Activated T-helper 1 cell treated with anti-CD3 and anti-CD28 coated beads, Interleukin-12 subunit alpha, Interleukin-12 subunit beta, Interleukin-2, Interleukin-4 antibody, amounts not matched to agents 30 ng/mL and 10 ng/mL and 1 ng/mL, durations not matched to agents 14 hours and 24 hours and 36 hours (primary cell): ENCODE measurements around the gene ANO8. TPM values are rescaled to one million over a fixed set of nuclear protein-coding genes. Genes with fewer than 3 reads are reported as not detected.

Experiments
- DNase-seq: peaks from one replicate; pipeline ENCODE4 v3.0.0; 2021; ENCODE audit warnings: low spot score
- H3K27ac Mint-ChIP-seq: one replicate; pipeline ENCODE4 v1.8.0; 2021; ENCODE audit warnings: mild to moderate bottlenecking, mixed read lengths
- H3K27me3 Mint-ChIP-seq: one replicate; pipeline ENCODE4 v1.8.0; 2022; ENCODE audit warnings: mild to moderate bottlenecking, moderate library complexity, mixed read lengths; ENCODE audit not compliant: insufficient read depth
- H3K36me3 Mint-ChIP-seq: one replicate; pipeline ENCODE4 v1.8.0; 2021; ENCODE audit warnings: low read depth, mixed read lengths
- H3K4me1 Mint-ChIP-seq: one replicate; pipeline ENCODE4 v1.8.0; 2021; ENCODE audit warnings: low read depth, mixed read lengths
- H3K4me3 Mint-ChIP-seq: one replicate; pipeline ENCODE4 v1.8.0; 2021; ENCODE audit warnings: mild to moderate bottlenecking, moderate library complexity, mixed read lengths
- H3K9me3 Mint-ChIP-seq: one replicate; pipeline ENCODE4 v1.8.0; 2021; ENCODE audit warnings: mixed read lengths
- intact Hi-C: fragments of 100-400 bp; cut with micrococcal nuclease; formaldehyde crosslinking; loops from one replicate; pipeline ENCODE4 v1.15.1; 2024
- total RNA-seq: library from RNA; stranded (reverse); gene quantifications from 2 replicates; pipeline ENCODE4 v1.2.3, GENCODE V29; 2022

ANO8 gene
- total RNA-seq, 1 donor from 2014 or later: 6.6 TPM

GRCh38 chr19:17321655-17322489 is 12.8 kb downstream of the ANO8 start:
- Mint-ChIP-seq H3K4me3 (no peak overlapping the region), H3K36me3 (peaks cover 11% of the 10 kb centered on the region)
- no peak for DNase-seq

GRCh38 chr19:17320435-17320834 is 14.2 kb downstream of the ANO8 start:
- Mint-ChIP-seq H3K4me3 (no peak overlapping the region), H3K36me3 (peaks cover 18% of the 10 kb centered on the region), H3K9me3 (no peaks in the 10 kb centered on the region), H3K27ac (no peak overlapping the region), H3K27me3 (no peaks in the 10 kb centered on the region), H3K4me1 (peaks cover 6% of the 10 kb centered on the region)
- intact Hi-C loops: no loop called here
- DNase-seq: no peak

More at GRCh38 chr19:17321655-17322489, 12.8 kb downstream of the ANO8 start:
- Mint-ChIP-seq H3K27ac (no peak overlapping the region), H3K9me3 (no peaks in the 10 kb centered on the region), H3K4me1 (no peaks in the 10 kb centered on the region), H3K27me3 (no peaks in the 10 kb centered on the region)
- intact Hi-C loops: no loop called here

- Mint-ChIP-seq H3K27me3 (no peaks in the 10 kb centered on the region), H3K4me3 (no peak overlapping the region), H3K9me3 (no peaks in the 10 kb centered on the region), H3K4me1 (peaks cover 7% of the 10 kb centered on the region), H3K27ac (no peak overlapping the region), H3K36me3 (peaks cover 20% of the 10 kb centered on the region)
- intact Hi-C loops: no loop called here
- DNase-seq: no peak
Observed at GRCh38 chr19:17319473-17320238, 15.0 kb downstream of the ANO8 start.

GRCh38 chr19:17318966-17319365 is 15.7 kb downstream of the ANO8 start:
- Mint-ChIP-seq H3K27ac (no peak overlapping the region), H3K4me1 (peaks cover 7% of the 10 kb centered on the region), H3K9me3 (no peaks in the 10 kb centered on the region), H3K4me3 (no peak overlapping the region), H3K27me3 (no peaks in the 10 kb centered on the region), H3K36me3 (peaks cover 22% of the 10 kb centered on the region)
- no peak for DNase-seq
- intact Hi-C loops: no loop called here

GRCh38 chr19:17314007-17314593 is 20.6 kb downstream of the ANO8 start:
- Mint-ChIP-seq H3K4me1 (peaks cover 24% of the 10 kb centered on the region), H3K36me3 (peaks cover 17% of the 10 kb centered on the region)
- intact Hi-C loops: no loop called here

GRCh38 chr19:17312189-17313113 is 22.2 kb downstream of the ANO8 start:
- H3K27me3 Mint-ChIP-seq: no peaks in the 10 kb centered on the region
- peaks cover 32% of the 10 kb centered on the region for H3K4me1 Mint-ChIP-seq
- H3K4me3 Mint-ChIP-seq: peak overlapping the region; percentile 69
- H3K9me3 Mint-ChIP-seq: no peaks in the 10 kb centered on the region
- no peak overlapping the region for H3K27ac Mint-ChIP-seq
- intact Hi-C loops: no loop called here
- H3K36me3 Mint-ChIP-seq: peaks cover 21% of the 10 kb centered on the region
- DNase-seq: no peak

More at GRCh38 chr19:17314007-17314593, 20.6 kb downstream of the ANO8 start:
- no peak for DNase-seq
- H3K4me3 Mint-ChIP-seq: no peak overlapping the region
- no peak overlapping the region for H3K27ac Mint-ChIP-seq
- no peaks in the 10 kb centered on the region for H3K27me3 Mint-ChIP-seq
- H3K9me3 Mint-ChIP-seq: no peaks in the 10 kb centered on the region

- H3K27me3 Mint-ChIP-seq: no peaks in the 10 kb centered on the region
- no peaks in the 10 kb centered on the region for H3K9me3 Mint-ChIP-seq
- intact Hi-C loops: no loop called here
- DNase-seq: no peak
- peak overlapping the region; percentile 69 for H3K4me3 Mint-ChIP-seq
- H3K4me1 Mint-ChIP-seq: peaks cover 32% of the 10 kb centered on the region
- H3K27ac Mint-ChIP-seq: no peak overlapping the region
- H3K36me3 Mint-ChIP-seq: peaks cover 21% of the 10 kb centered on the region
Observed at GRCh38 chr19:17311455-17312188, 23.0 kb downstream of the ANO8 start.

- DNase-seq: no peak
- H3K27ac Mint-ChIP-seq: peak overlapping the region; percentile 90
Observed at GRCh38 chr19:17309965-17310461, 24.6 kb downstream of the ANO8 start.

GRCh38 chr19:17309198-17309964 is 25.3 kb downstream of the ANO8 start, which contains the start of gene DDA1:
TSS of gene DDA1 (plus strand) at chr19:17309563. CDS start at chr19:17309655, 92 bp downstream.
- Mint-ChIP-seq H3K4me3 (peak within 1 kb of the TSS; percentile 95), H3K4me1 (peaks cover 39% of the 10 kb centered on the region), H3K27ac (peak within 1 kb of the TSS; percentile 90), H3K36me3 (peaks cover 11% of the 10 kb centered on the region), H3K27me3 (no peaks in the 10 kb centered on the region), H3K9me3 (no peaks in the 10 kb centered on the region)
- intact Hi-C loops: loop anchor here (1.0 to 10.0 kb wide), 7 partner anchors 28 to 813 kb away; partner anchors contain the start of genes BABAM1, C19orf44, CALR3 and COLGALT1
- DNase-seq: peak; percentile 99

More at GRCh38 chr19:17309965-17310461, 24.6 kb downstream of the ANO8 start:
- Mint-ChIP-seq H3K36me3 (peaks cover 12% of the 10 kb centered on the region), H3K27me3 (no peaks in the 10 kb centered on the region), H3K4me1 (peaks cover 33% of the 10 kb centered on the region), H3K4me3 (peak overlapping the region; percentile 95), H3K9me3 (no peaks in the 10 kb centered on the region)
- intact Hi-C loops: loop anchor here (1.0 to 10.0 kb wide), 7 partner anchors 27 to 814 kb away; partner anchors contain the start of genes BABAM1, C19orf44, CALR3 and COLGALT1

- no peaks in the 10 kb centered on the region for H3K27me3 Mint-ChIP-seq
- DNase-seq: no peak
- intact Hi-C loops: loop anchor here (5.0 to 10.0 kb wide), 2 partner anchors 204 to 247 kb away; partner anchors contain the start of genes COLGALT1 and PGLS
- H3K27ac Mint-ChIP-seq: peak overlapping the region; percentile 10
- no peaks in the 10 kb centered on the region for H3K9me3 Mint-ChIP-seq
- H3K36me3 Mint-ChIP-seq: peaks cover 7% of the 10 kb centered on the region
- H3K4me1 Mint-ChIP-seq: peaks cover 45% of the 10 kb centered on the region
- peak overlapping the region; percentile 90 for H3K4me3 Mint-ChIP-seq
Observed at GRCh38 chr19:17307876-17308377, 26.7 kb downstream of the ANO8 start.
